A172 (cell line): ENCODE measurements around the gene TEP1. TPM values are rescaled to one million over a fixed set of nuclear protein-coding genes. Genes with fewer than 3 reads are reported as not detected.
"Not testable (repeated sequence)": the region's sequence is repeated elsewhere in the genome, so short reads cannot be mapped to it uniquely, and the experiment has no call there.

ENCODE experiments used
- DNase-seq: peaks from one replicate; pipeline ENCODE4 v3.0.0-alpha.2; 2015; ENCODE audit warnings: low spot score
- total RNA-seq: library from RNA; depleted of rRNA; stranded (reverse); fragments of >200 nt; shearing (Covaris generic); gene quantifications from 2 replicates; pipeline ENCODE4 v1.2.3, GENCODE V29; 2014; rRNA removed

TEP1 gene
- total RNA-seq, 1 experiment from 2014 or later: 9.0 TPM

- peak; percentile 96 for DNase-seq
Observed at GRCh38 chr14:20343092-20343861, 70.0 kb downstream of the TEP1 start, which contains the start of gene PARP2. Gene PARP2, plus strand, starts transcription at chr14:20343635. Its CDS starts 7 bp downstream, at chr14:20343642.

- DNase-seq: no peak
Observed at GRCh38 chr14:20341646-20342045, 71.7 kb downstream of the TEP1 start.

- DNase-seq: not testable (repeated sequence)
Observed at GRCh38 chr14:20341032-20341431, 72.3 kb downstream of the TEP1 start.

GRCh38 chr14:20334017-20334416 lies 79.3 kb downstream of the TEP1 start:
- no peak for DNase-seq

GRCh38 chr14:20333494-20333841 lies 79.8 kb downstream of the TEP1 start:
- DNase-seq: no peak

- peak; percentile 88 for DNase-seq
Observed at GRCh38 chr14:20332788-20333493, 80.4 kb downstream of the TEP1 start, which contains the start of gene CCNB1IP1. Gene CCNB1IP1, minus strand, starts transcription at chr14:20333279. Its CDS starts 16,756 bp downstream, at chr14:20316523.

GRCh38 chr14:20332431-20332787 lies 80.9 kb downstream of the TEP1 start:
- no peak for DNase-seq

GRCh38 chr14:20331053-20331613 lies 82.2 kb downstream of the TEP1 start:
- DNase-seq: no peak

- DNase-seq: no peak
Observed at GRCh38 chr14:20329355-20329754, 83.9 kb downstream of the TEP1 start.

GRCh38 chr14:20328705-20329104 lies 84.6 kb downstream of the TEP1 start:
- no peak for DNase-seq

- DNase-seq: peak; percentile 62
Observed at GRCh38 chr14:20327005-20327869, 86.1 kb downstream of the TEP1 start.

GRCh38 chr14:20317720-20318119 lies 95.6 kb downstream of the TEP1 start:
- no peak for DNase-seq

Other genes with a start within 250 kb of the TEP1 start
- not detected in 2 replicates for gene OR11G2, start 222.6 kb downstream of the TEP1 start, total RNA-seq
- gene OR11H6, start 189.8 kb downstream of the TEP1 start, total RNA-seq: not detected in 2 replicates
- gene OR11H7, start 184.5 kb downstream of the TEP1 start, total RNA-seq: not detected in 2 replicates
- gene OR11H4, start 174.2 kb downstream of the TEP1 start, total RNA-seq: not detected in 2 replicates
- gene TTC5, start 107.5 kb downstream of the TEP1 start, total RNA-seq: 10.6 and 16.8 TPM in 2 replicates
- gene CCNB1IP1, start 80.2 kb downstream of the TEP1 start, total RNA-seq: 28.6 and 30.3 TPM in 2 replicates
- 17.5 and 20.1 TPM in 2 replicates for gene PARP2, start 69.9 kb downstream of the TEP1 start, total RNA-seq
- gene KLHL33, start 22.7 kb upstream of the TEP1 start, total RNA-seq: not detected in 2 replicates
- gene OSGEP, start 41.3 kb upstream of the TEP1 start, total RNA-seq: 33.2 and 54.4 TPM in 2 replicates
- gene APEX1, start 41.7 kb upstream of the TEP1 start, total RNA-seq: 96.7 and 99.1 TPM in 2 replicates
- 13.5 and 18.7 TPM in 2 replicates for gene PIP4P1, start 47.9 kb upstream of the TEP1 start, total RNA-seq
- 41.8 and 43.5 TPM in 2 replicates for gene PNP, start 55.9 kb upstream of the TEP1 start, total RNA-seq
- gene RNASE10, start 92.0 kb upstream of the TEP1 start, total RNA-seq: not detected in 2 replicates
- not detected in 2 replicates for gene RNASE9, start 147.5 kb upstream of the TEP1 start, total RNA-seq
- not detected in 2 replicates for gene RNASE11, start 174.5 kb upstream of the TEP1 start, total RNA-seq
- gene RNASE12, start 177.9 kb upstream of the TEP1 start, total RNA-seq: not detected in 2 replicates
- not detected in 2 replicates for gene OR6S1, start 228.2 kb upstream of the TEP1 start, total RNA-seq